SJSA1 (cell line): ENCODE data around the gene ADORA2B. TPM values are rescaled to one million over a fixed set of nuclear protein-coding genes. Genes with fewer than 3 reads are reported as not detected.
"Not testable (repeated sequence)": the region's sequence is repeated elsewhere in the genome, so short reads cannot be mapped to it uniquely, and the experiment has no call there.

Source experiments
- DNase-seq, 2 experiments: peaks; one replicate each; pipeline ENCODE4 v3.0.0-alpha.2; 2015 to 2020; ENCODE audit warnings: low spot score in 2 of 2, low read depth in 1 of 2
- H3K27ac ChIP-seq: fragments of 250-450 bp; sonication (Bioruptor Pico); 2 replicates; pipeline ENCODE4 v1.5.1; 2020; ENCODE audit warnings: mild to moderate bottlenecking, moderate library complexity
- H3K27me3 ChIP-seq: fragments of 250-450 bp; sonication (Bioruptor Pico); replicated peaks from 2 replicates; pipeline ENCODE4 v1.5.1; 2020; ENCODE audit warnings: mild to moderate bottlenecking, moderate library complexity
- H3K36me3 ChIP-seq: fragments of 250-450 bp; sonication (Bioruptor Pico); 2 replicates; pipeline ENCODE4 v1.5.1; 2020; ENCODE audit warnings: mild to moderate bottlenecking
- H3K4me1 ChIP-seq: fragments of 250-450 bp; sonication (Bioruptor Pico); replicated peaks from 2 replicates; pipeline ENCODE4 v1.6.1; 2021; ENCODE audit warnings: mild to moderate bottlenecking
- H3K4me3 ChIP-seq: fragments of 250-450 bp; sonication (Bioruptor Pico); 2 replicates; pipeline ENCODE4 v1.5.1; 2020; ENCODE audit warnings: mild to moderate bottlenecking
- H3K9me3 ChIP-seq: fragments of 250-450 bp; sonication (Bioruptor Pico); replicated peaks from 2 replicates; pipeline ENCODE4 v1.5.1; 2020; ENCODE audit warnings: mild to moderate bottlenecking
- total RNA-seq: library from RNA; depleted of rRNA; stranded (reverse); fragments of >200 nt; shearing (Covaris generic); gene quantifications from 2 replicates; pipeline ENCODE4 v1.2.3, GENCODE V29; 2014

Gene ADORA2B
- total RNA-seq, 1 experiment from 2014 or later = 19.5 TPM

GRCh38 chr17:15934866-15935265, 10.1 kb upstream of the ADORA2B start:
- H3K27me3 ChIP-seq = no peaks in the 10 kb centered on the region
- H3K4me3 ChIP-seq = no peak overlapping the region
- no peak overlapping the region for H3K27ac ChIP-seq
- no peaks in the 10 kb centered on the region for H3K9me3 ChIP-seq
- DNase-seq = no peak
- no peaks in the 10 kb centered on the region for H3K4me1 ChIP-seq
- H3K36me3 ChIP-seq = no peaks in the 10 kb centered on the region

GRCh38 chr17:15935891-15936290, 9.0 kb upstream of the ADORA2B start:
- Histone ChIP-seq H3K36me3 (no peaks in the 10 kb centered on the region), H3K27me3 (no peaks in the 10 kb centered on the region), H3K27ac (no peak overlapping the region), H3K4me1 (no peaks in the 10 kb centered on the region), H3K9me3 (no peaks in the 10 kb centered on the region), H3K4me3 (no peak overlapping the region)
- no peak for DNase-seq

GRCh38 chr17:15936481-15936880, 8.4 kb upstream of the ADORA2B start:
- not testable (repeated sequence) for H3K4me3 ChIP-seq, H3K27ac ChIP-seq, H3K36me3 ChIP-seq, H3K4me1 ChIP-seq, H3K9me3 ChIP-seq, H3K27me3 ChIP-seq, DNase-seq

GRCh38 chr17:15941781-15942180, 3.1 kb upstream of the ADORA2B start:
- 0 out of 2 replicates have a peak, but pooled peaks cover 3% of the 10 kb centered on the region for H3K9me3 ChIP-seq
- DNase-seq = peak in 1 of 2 experiments; percentile 59
- H3K27me3 ChIP-seq = no peaks in the 10 kb centered on the region
- no peak overlapping the region for H3K27ac ChIP-seq
- H3K36me3 ChIP-seq = 0 out of 2 replicates have a peak, but pooled peaks cover 5% of the 10 kb centered on the region
- H3K4me3 ChIP-seq = no peak overlapping the region
- peaks cover 38% of the 10 kb centered on the region for H3K4me1 ChIP-seq

GRCh38 chr17:15942207-15942833, 2.6 kb upstream of the ADORA2B start:
- no peaks in the 10 kb centered on the region for H3K27me3 ChIP-seq
- 0 out of 2 replicates have a peak, but pooled peaks cover 3% of the 10 kb centered on the region for H3K9me3 ChIP-seq
- H3K4me3 ChIP-seq = no peak overlapping the region
- H3K27ac ChIP-seq = no peak overlapping the region
- H3K36me3 ChIP-seq = 0 out of 2 replicates have a peak, but pooled peaks cover 5% of the 10 kb centered on the region
- no peak for DNase-seq
- H3K4me1 ChIP-seq = peaks cover 43% of the 10 kb centered on the region

GRCh38 chr17:15943971-15944758, 765 bp upstream of the ADORA2B start:
- H3K4me3 ChIP-seq = peak overlapping the region; percentile 60
- 0 out of 2 replicates have a peak, but pooled peaks cover 3% of the 10 kb centered on the region for H3K9me3 ChIP-seq
- H3K4me1 ChIP-seq = peaks cover 49% of the 10 kb centered on the region
- H3K36me3 ChIP-seq = 0 out of 2 replicates have a peak, but pooled peaks cover 5% of the 10 kb centered on the region
- no peak for DNase-seq
- H3K27ac ChIP-seq = peak overlapping the region; percentile 58
- no peaks in the 10 kb centered on the region for H3K27me3 ChIP-seq

GRCh38 chr17:15945527-15946191, 729 bp downstream of the ADORA2B start:
- Histone ChIP-seq H3K4me3 (peak overlapping the region; percentile 60), H3K4me1 (peaks cover 49% of the 10 kb centered on the region), H3K27ac (peak overlapping the region; percentile 58), H3K27me3 (no peaks in the 10 kb centered on the region), H3K9me3 (0 out of 2 replicates have a peak, but pooled peaks cover 3% of the 10 kb centered on the region), H3K36me3 (peaks cover 9% of the 10 kb centered on the region; the same call in 1 of the 2 replicates)
- DNase-seq = no peak

- Histone ChIP-seq H3K9me3 (0 out of 2 replicates have a peak, but pooled peaks cover 3% of the 10 kb centered on the region), H3K27ac (peak overlapping the region; percentile 21; the same call in 1 of the 2 replicates), H3K4me1 (peaks cover 49% of the 10 kb centered on the region), H3K27me3 (no peaks in the 10 kb centered on the region), H3K36me3 (peaks cover 9% of the 10 kb centered on the region; the same call in 1 of the 2 replicates), H3K4me3 (peak overlapping the region; percentile 60; the same call in 1 of the 2 replicates)
- DNase-seq = no peak
These were observed 1.7 kb downstream of the ADORA2B start for GRCh38 chr17:15946611-15947120.

GRCh38 chr17:15947271-15947670, 2.3 kb downstream of the ADORA2B start:
- no peak overlapping the region for H3K27ac ChIP-seq
- H3K4me3 ChIP-seq = no peak overlapping the region
- H3K9me3 ChIP-seq = 0 out of 2 replicates have a peak, but pooled peaks cover 3% of the 10 kb centered on the region
- DNase-seq = no peak
- H3K27me3 ChIP-seq = no peaks in the 10 kb centered on the region
- H3K4me1 ChIP-seq = peaks cover 44% of the 10 kb centered on the region
- peaks cover 9% of the 10 kb centered on the region; the same call in 1 of the 2 replicates for H3K36me3 ChIP-seq

- Histone ChIP-seq H3K9me3 (0 out of 2 replicates have a peak, but pooled peaks cover 3% of the 10 kb centered on the region), H3K4me1 (peaks cover 39% of the 10 kb centered on the region), H3K4me3 (no peak overlapping the region), H3K36me3 (peaks cover 9% of the 10 kb centered on the region; the same call in 1 of the 2 replicates), H3K27ac (no peak overlapping the region), H3K27me3 (no peaks in the 10 kb centered on the region)
- DNase-seq = no peak
These were observed 3.2 kb downstream of the ADORA2B start for GRCh38 chr17:15947976-15948752.

- H3K9me3 ChIP-seq = no peaks in the 10 kb centered on the region
- H3K4me1 ChIP-seq = peaks cover 39% of the 10 kb centered on the region
These were observed 6.6 kb downstream of the ADORA2B start for GRCh38 chr17:15951368-15952047.

GRCh38 chr17:15952048-15952532, 7.2 kb downstream of the ADORA2B start:
- H3K9me3 ChIP-seq = no peaks in the 10 kb centered on the region
- H3K4me1 ChIP-seq = peaks cover 39% of the 10 kb centered on the region
- no peak for DNase-seq
- H3K36me3 ChIP-seq = peaks cover 9% of the 10 kb centered on the region
- H3K27me3 ChIP-seq = no peaks in the 10 kb centered on the region
- no peak overlapping the region for H3K27ac ChIP-seq
- no peak overlapping the region for H3K4me3 ChIP-seq

More at GRCh38 chr17:15951368-15952047, 6.6 kb downstream of the ADORA2B start:
- H3K4me3 ChIP-seq = no peak overlapping the region
- no peak for DNase-seq
- no peak overlapping the region for H3K27ac ChIP-seq
- peaks cover 5% of the 10 kb centered on the region; the same call in 1 of the 2 replicates for H3K36me3 ChIP-seq
- H3K27me3 ChIP-seq = no peaks in the 10 kb centered on the region
